ENCODE measurements around the gene SYNDIG1. TPM values are rescaled to one million over a fixed set of nuclear protein-coding genes. Genes with fewer than 3 reads are reported as not detected.

SYNDIG1 gene
- total RNA-seq, 1 experiment from 2014 or later: 5.4 TPM

DNA sequence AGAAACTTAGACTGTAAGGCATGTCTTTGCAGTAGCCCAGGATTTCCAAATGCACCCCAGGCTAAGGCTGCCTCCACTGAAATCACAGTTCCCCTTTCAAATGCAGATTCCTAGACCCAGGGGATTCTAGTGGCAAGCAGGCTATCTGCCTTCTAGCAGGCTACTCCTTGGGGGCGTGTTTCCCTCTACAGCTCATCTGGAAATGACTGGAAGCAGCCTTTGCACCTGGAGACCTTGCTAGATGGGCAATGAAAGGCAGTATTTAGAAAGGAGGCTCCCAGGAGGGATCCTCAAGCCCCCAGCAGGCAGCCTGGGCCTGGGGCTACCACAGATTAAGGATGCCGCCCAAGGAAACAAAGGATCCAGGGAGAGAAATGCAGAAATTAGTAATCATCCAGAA is 26.0 kb upstream of the SYNDIG1 start:
- Histone ChIP-seq H3K4me1 (ENCODE audit: insufficient read depth, low read length) (peaks cover 24% of the 10 kb centered on the region; the same call in 1 of the 2 replicates), H4K91ac (ENCODE audit: insufficient read length, low read depth, low read length) (no peak overlapping the region), H4K20me1 (ENCODE audit: control insufficient read depth, insufficient read depth, insufficient read length) (no peaks in the 10 kb centered on the region), H3K18ac (ENCODE audit: insufficient read length, low read depth, low read length) (no peak overlapping the region), H3K23me2 (ENCODE audit: insufficient read length, low read depth, low read length, poor library complexity, severe bottlenecking) (peaks cover 7% of the 10 kb centered on the region), H3K14ac (ENCODE audit: insufficient read depth, low read length) (no peak overlapping the region), H2AK5ac (ENCODE audit: insufficient read length, low read length) (no peak overlapping the region), H2BK5ac (ENCODE audit: insufficient read length, low read length) (no peak overlapping the region), H2AFZ (ENCODE audit: low read length) (no peak overlapping the region), H3K56ac (ENCODE audit: insufficient read length, low read depth, low read length) (no peak overlapping the region), H4K8ac (replicated peaks; ENCODE audit: insufficient read length, low read depth, low read length) (no peak overlapping the region), H3K79me1 (ENCODE audit: insufficient read depth, low read depth, low read length, poor library complexity, severe bottlenecking) (no peaks in the 10 kb centered on the region), H3K23ac (ENCODE audit: insufficient read length, low read depth, low read length) (no peak overlapping the region), H2BK20ac (ENCODE audit: low read depth, low read length, poor library complexity, severe bottlenecking) (no peak overlapping the region), H3K4ac (ENCODE audit: low read depth, low read length) (no peak overlapping the region), H2BK120ac (ENCODE audit: low read depth, low read length, poor library complexity, severe bottlenecking) (no peak overlapping the region), H3K79me2 (ENCODE audit: insufficient read depth, low read length) (no peaks in the 10 kb centered on the region), H3K27me3 (ENCODE audit: insufficient read depth, low read length) (no peaks in the 10 kb centered on the region), H2BK12ac (ENCODE audit: insufficient read length, low read depth, low read length) (no peak overlapping the region), H2BK15ac (ENCODE audit: low read depth, low read length) (no peak overlapping the region), H4K5ac (ENCODE audit: insufficient read length, low read depth, low read length) (no peak overlapping the region), H3T11ph (ENCODE audit: low read length) (no peak overlapping the region), H3K9ac (ENCODE audit: extremely low read depth, insufficient read length, low read length) (no peak overlapping the region), H3K9me3 (ENCODE audit: control insufficient read depth, low read depth, low read length) (no peaks in the 10 kb centered on the region), H3K27ac (ENCODE audit: insufficient read length, low read depth, low read length) (no peak overlapping the region), H3K4me2 (ENCODE audit: insufficient read depth, insufficient read length, low read length) (peak overlapping the region; percentile 26)
- peak overlapping the region in 1 of 2 experiments; percentile 56; a peak in 1 of 5 replicates for H3K4me3 Mint-ChIP-seq
- TF ChIP-seq, protein P1, sequence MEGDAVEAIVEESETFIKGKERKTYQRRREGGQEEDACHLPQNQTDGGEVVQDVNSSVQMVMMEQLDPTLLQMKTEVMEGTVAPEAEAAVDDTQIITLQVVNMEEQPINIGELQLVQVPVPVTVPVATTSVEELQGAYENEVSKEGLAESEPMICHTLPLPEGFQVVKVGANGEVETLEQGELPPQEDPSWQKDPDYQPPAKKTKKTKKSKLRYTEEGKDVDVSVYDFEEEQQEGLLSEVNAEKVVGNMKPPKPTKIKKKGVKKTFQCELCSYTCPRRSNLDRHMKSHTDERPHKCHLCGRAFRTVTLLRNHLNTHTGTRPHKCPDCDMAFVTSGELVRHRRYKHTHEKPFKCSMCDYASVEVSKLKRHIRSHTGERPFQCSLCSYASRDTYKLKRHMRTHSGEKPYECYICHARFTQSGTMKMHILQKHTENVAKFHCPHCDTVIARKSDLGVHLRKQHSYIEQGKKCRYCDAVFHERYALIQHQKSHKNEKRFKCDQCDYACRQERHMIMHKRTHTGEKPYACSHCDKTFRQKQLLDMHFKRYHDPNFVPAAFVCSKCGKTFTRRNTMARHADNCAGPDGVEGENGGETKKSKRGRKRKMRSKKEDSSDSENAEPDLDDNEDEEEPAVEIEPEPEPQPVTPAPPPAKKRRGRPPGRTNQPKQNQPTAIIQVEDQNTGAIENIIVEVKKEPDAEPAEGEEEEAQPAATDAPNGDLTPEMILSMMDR (conservative IDR thresholded peaks at IDR 0.05): no peak
- H3K9me3 Mint-ChIP-seq: no peaks in the 10 kb centered on the region; a peak in 1 of 5 replicates
- peak overlapping the region; percentile 93 to 95 (median 95); a peak in 6 of 7 replicates for H3K27ac Mint-ChIP-seq
- no CpG with 5 or more reads among the region's 2 CpGs for WGBS (ENCODE audit: extremely low coverage, insufficient read length, low lambda C conversion rate)
- peak; percentile 88 for DNase-seq
- peaks cover 55 to 59% of the 10 kb centered on the region in 2 experiments for H3K4me1 Mint-ChIP-seq
- no peaks in the 10 kb centered on the region; a peak in 1 of 7 replicates for H3K36me3 Mint-ChIP-seq (ENCODE audit: insufficient read depth in 1 of 3, low read depth in 3 of 3)
- H3K27me3 Mint-ChIP-seq (ENCODE audit: low read depth): peaks cover 11% of the 10 kb centered on the region
